Measurements from ENCODE around the gene AFF4.
"Not testable (repeated sequence)": the region's sequence is repeated elsewhere in the genome, so short reads cannot be mapped to it uniquely, and the experiment has no call there.

Gene AFF4

GRCh38 chr5:132951897-132952296 lies 11.5 kb downstream of the AFF4 start:
- DNase-seq = no peak

- DNase-seq = no peak
Measured at GRCh38 chr5:132949136-132949535, 14.3 kb downstream of the AFF4 start.

- DNase-seq = no peak
Measured at GRCh38 chr5:132947671-132948070, 15.8 kb downstream of the AFF4 start.

- DNase-seq = not testable (repeated sequence)
Measured at GRCh38 chr5:132945315-132945714, 18.1 kb downstream of the AFF4 start.

- DNase-seq = no peak
Measured at GRCh38 chr5:132943362-132944022, 19.9 kb downstream of the AFF4 start.

GRCh38 chr5:132941331-132941730 lies 22.1 kb downstream of the AFF4 start:
- DNase-seq = no peak

- DNase-seq = no peak
Measured at GRCh38 chr5:132928062-132928407, 35.4 kb downstream of the AFF4 start.

GRCh38 chr5:132927355-132928061 lies 35.9 kb downstream of the AFF4 start:
- no peak for DNase-seq

- DNase-seq = no peak
Measured at GRCh38 chr5:132926437-132926836, 37.0 kb downstream of the AFF4 start.

GRCh38 chr5:132916086-132916485 lies 47.3 kb downstream of the AFF4 start:
- DNase-seq = no peak

GRCh38 chr5:132915681-132916080 lies 47.8 kb downstream of the AFF4 start:
- DNase-seq = no peak

- DNase-seq = no peak
Measured at GRCh38 chr5:132909702-132910101, 53.7 kb downstream of the AFF4 start.

GRCh38 chr5:132907161-132907560 lies 56.3 kb downstream of the AFF4 start:
- DNase-seq = peak in 1 of 2 experiments; percentile 24

- DNase-seq = peak in 1 of 2 experiments; percentile 36
Measured at GRCh38 chr5:132905938-132906337, 57.5 kb downstream of the AFF4 start.

- no peak for DNase-seq
Measured at GRCh38 chr5:132901730-132902129, 61.7 kb downstream of the AFF4 start.

GRCh38 chr5:132901036-132901435 lies 62.4 kb downstream of the AFF4 start:
- peak in 1 of 2 experiments; percentile 42 for DNase-seq

GRCh38 chr5:132898094-132898493 lies 65.3 kb downstream of the AFF4 start:
- DNase-seq = no peak

GRCh38 chr5:132896685-132897084 lies 66.7 kb downstream of the AFF4 start:
- no peak for DNase-seq

- DNase-seq = no peak
Measured at GRCh38 chr5:132895719-132896305, 67.6 kb downstream of the AFF4 start.

GRCh38 chr5:132890817-132891216 lies 72.6 kb downstream of the AFF4 start:
- no peak for DNase-seq

GRCh38 chr5:132889501-132889900 lies 73.9 kb downstream of the AFF4 start:
- DNase-seq = no peak

GRCh38 chr5:132887283-132887682 lies 76.2 kb downstream of the AFF4 start:
- no peak for DNase-seq

- no peak for DNase-seq
Measured at GRCh38 chr5:132886064-132886823, 77.2 kb downstream of the AFF4 start.

- DNase-seq = no peak
Measured at GRCh38 chr5:132884548-132884947, 78.9 kb downstream of the AFF4 start.
